Coronary artery (tissue), 2 donors: ENCODE measurements around the gene TCEA3.

Experiments
- DNase-seq: peaks from one replicate; pipeline ENCODE4 v3.0.0-alpha.2; 2017; ENCODE audit warnings: low spot score
- H3K27ac ChIP-seq, 2 donors: fragments of 200-600 bp; sonication (generic); one replicate each; pipeline ENCODE4 v1.5.1; 2016 to 2019
- H3K4me3 ChIP-seq: fragments of 200-600 bp; sonication (generic); 2 replicates; pipeline ENCODE4 v1.5.1; 2016; ENCODE audit warnings: mild to moderate bottlenecking, moderate library complexity
- TF ChIP-seq, protein P1 (sequence below): fragments of 200-600 bp; sonication (generic); IDR thresholded peaks from one replicate; pipeline ENCODE4 v1.5.1; 2019; ENCODE audit warnings: antibody characterized with exemption

TCEA3 gene

DNA sequence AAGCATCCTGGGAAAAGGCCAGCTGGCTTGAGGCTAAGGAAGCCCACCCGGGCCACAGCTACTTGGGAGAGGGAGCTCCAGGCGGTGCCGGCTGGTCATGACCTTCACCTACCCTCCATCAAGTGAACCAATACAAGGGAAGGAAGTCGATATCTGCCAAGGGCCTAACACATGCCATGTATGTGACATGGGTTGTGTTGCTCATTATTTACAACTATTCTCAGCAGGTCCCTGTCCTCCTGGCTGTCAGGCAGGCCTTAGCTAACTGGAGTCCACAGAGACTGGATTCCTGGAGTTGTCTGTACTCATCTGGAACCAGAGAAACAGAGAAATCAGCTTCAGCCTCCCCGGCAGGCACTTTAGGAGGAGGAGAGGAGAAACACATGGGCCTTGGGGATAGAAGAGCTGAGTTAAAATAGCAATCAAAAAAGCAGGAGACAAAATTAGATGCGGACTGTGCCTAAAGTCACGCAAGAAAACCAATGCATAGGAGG lies 15.7 kb downstream of the TCEA3 start:
- TF ChIP-seq, protein P1, sequence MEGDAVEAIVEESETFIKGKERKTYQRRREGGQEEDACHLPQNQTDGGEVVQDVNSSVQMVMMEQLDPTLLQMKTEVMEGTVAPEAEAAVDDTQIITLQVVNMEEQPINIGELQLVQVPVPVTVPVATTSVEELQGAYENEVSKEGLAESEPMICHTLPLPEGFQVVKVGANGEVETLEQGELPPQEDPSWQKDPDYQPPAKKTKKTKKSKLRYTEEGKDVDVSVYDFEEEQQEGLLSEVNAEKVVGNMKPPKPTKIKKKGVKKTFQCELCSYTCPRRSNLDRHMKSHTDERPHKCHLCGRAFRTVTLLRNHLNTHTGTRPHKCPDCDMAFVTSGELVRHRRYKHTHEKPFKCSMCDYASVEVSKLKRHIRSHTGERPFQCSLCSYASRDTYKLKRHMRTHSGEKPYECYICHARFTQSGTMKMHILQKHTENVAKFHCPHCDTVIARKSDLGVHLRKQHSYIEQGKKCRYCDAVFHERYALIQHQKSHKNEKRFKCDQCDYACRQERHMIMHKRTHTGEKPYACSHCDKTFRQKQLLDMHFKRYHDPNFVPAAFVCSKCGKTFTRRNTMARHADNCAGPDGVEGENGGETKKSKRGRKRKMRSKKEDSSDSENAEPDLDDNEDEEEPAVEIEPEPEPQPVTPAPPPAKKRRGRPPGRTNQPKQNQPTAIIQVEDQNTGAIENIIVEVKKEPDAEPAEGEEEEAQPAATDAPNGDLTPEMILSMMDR = no peak
- no peak for DNase-seq
- Histone ChIP-seq H3K27ac (no peak overlapping the region), H3K4me3 (no peak overlapping the region)

DNA sequence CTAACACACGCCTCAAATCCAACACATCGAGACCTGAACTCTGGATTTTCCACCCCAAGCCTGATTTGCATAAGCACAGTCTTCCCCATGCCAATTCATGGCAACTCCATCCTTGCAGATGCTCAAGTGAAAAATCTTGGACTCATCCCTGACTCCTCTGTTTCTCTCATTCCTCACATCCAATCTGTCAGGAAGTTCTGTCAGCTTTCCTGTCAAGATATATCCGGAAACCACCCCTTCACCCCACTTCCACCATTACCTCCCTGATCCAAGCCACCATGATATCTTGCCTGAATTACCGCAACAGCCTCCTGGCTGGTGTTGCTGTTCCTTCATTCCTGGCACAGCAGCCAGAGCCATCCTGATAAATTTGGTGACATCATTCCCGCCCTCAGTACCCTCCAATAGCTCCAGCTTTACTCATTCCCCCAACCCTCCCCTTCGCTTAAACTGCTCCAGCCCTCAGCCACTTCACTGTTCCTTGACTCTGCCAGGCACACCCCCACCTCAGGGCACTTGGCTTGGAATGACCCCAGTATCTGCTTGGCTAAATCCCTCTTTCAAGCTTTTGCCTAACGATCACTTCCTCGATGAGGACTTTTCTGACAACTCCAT lies 17.4 kb downstream of the TCEA3 start:
- no peak for DNase-seq
- H3K4me3 ChIP-seq = no peak overlapping the region
- TF ChIP-seq, protein P1 = no peak
- H3K27ac ChIP-seq = peak overlapping the region in 1 of 2 donors; percentile 29

DNA sequence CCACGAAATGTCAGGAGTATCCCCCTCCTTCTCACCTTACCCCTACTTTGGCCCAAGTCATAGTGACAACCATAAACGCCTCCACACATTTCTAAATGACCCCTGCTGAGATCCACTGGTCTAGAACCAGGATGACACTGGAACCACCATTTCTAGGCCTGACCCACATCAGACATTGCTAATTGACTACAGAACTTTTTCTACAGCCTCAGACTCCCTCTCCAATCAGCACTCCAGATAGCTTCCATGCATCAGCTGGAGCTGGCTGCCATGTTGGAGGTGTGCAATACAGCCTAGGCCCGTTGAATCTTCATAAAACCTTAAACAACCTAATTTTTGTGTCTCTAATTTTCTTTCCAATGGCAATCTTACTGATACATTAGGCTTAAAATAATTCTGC lies 18.6 kb downstream of the TCEA3 start:
- H3K27ac ChIP-seq = no peak overlapping the region
- no peak for DNase-seq
- no peak overlapping the region for H3K4me3 ChIP-seq
- TF ChIP-seq, protein P1 = no peak

DNA sequence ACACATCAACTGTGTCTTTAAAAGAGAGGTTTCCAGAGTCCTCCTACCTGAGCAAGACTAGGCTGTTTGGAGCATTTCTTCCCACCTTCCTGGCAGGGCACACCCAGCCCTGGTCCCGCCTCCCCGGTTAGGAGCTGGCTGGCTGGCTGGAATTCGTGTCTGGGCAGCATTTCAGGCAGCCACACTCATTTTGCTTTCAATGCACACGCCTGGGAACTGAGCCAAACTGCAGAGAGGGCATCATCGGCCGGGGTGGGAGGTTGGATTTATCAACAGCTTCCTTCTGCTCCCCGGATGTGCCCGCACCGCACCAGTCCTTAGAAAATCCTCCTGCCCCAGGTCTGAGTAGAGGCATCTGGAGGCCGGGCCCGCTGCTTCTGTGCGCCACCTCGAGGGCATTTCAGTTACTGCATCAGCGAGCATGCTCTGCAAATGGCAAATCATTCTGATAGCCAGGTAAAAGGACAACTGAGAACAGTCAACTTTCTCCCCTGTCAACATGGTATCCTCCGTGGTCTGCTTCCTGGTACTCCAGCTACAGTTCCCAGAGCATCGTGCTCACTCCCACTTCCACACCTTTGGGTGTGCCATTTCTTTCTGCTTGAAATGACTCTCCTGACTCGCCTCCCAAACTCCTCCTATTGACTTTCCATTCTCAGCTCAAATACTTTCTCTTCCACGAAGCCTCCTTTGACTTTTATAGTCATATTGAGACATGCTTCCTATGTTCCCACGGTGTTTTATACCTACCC lies 20.6 kb downstream of the TCEA3 start:
- Histone ChIP-seq H3K4me3 (peak overlapping the region; percentile 46), H3K27ac (peak overlapping the region; percentile 18 to 78)
- TF ChIP-seq, protein P1 = peak; percentile 89
- peak; percentile 90 for DNase-seq

DNA sequence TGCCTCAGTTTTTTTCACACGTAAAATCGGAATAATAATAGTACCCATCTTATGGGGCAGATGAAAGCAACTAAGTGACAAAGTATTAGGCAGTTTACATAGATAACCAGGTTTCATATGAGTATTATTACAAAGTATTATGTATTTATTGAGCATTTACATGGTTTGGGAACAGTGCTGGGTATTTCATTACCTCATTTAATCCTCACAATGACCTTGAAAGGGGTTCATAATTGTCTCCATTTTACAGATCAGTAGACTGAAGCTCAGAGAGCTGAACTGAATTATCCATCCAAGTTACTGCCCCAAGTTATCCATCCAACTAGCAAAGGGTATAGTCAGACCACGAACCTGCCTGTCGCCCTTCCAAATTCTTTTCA lies 21.2 kb downstream of the TCEA3 start:
- Histone ChIP-seq H3K4me3 (peak overlapping the region; percentile 46), H3K27ac (peak overlapping the region; percentile 18 to 78)
- no peak for DNase-seq
- TF ChIP-seq, protein P1 = no peak

DNA sequence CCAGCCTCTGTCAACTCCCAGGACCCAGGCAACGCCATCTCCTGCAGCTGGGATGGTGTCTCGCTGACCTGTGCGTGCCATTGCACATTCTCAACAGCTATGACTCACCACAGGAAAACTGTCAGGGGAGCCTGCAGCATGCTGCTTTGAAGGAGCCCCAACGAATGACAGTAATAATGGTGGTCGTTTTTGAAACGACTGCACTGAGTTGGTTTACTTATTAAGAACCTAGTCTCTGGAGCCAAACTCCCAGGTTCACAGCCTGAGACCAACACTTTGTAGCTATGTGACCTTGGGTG lies 21.6 kb downstream of the TCEA3 start:
- no peak for DNase-seq
- TF ChIP-seq, protein P1 = no peak
- Histone ChIP-seq H3K27ac (peak overlapping the region in 1 of 2 donors; percentile 48), H3K4me3 (no peak overlapping the region)
